GM06990 (cell line): ENCODE measurements around the gene DNMT1.
A peak's percentile ranks its signal among the peaks of the same experiment; 100 is the strongest.

Experiments
- DNase-seq: peaks from one replicate; pipeline ENCODE4 v3.0.0-alpha.2; 2011; ENCODE audit not compliant: insufficient read length; ENCODE audit errors: extremely low read depth
- H3K27me3 ChIP-seq: replicated peaks from 2 replicates; pipeline ENCODE4 v1.6.0; 2011; ENCODE audit warnings: low read length; ENCODE audit not compliant: control insufficient read depth, insufficient read depth
- H3K36me3 ChIP-seq: 2 replicates; pipeline ENCODE4 v1.5.1; 2011; ENCODE audit warnings: low read length; ENCODE audit not compliant: control insufficient read depth, insufficient read depth
- H3K4me3 ChIP-seq: replicated peaks from 2 replicates; pipeline ENCODE4 v1.5.1; 2011; ENCODE audit warnings: low read depth, mild to moderate bottlenecking, control low read depth, low read length
- CTCF ChIP-seq: IDR thresholded peaks from 2 replicates; pipeline ENCODE4 v1.5.1; 2011; ENCODE audit warnings: low read length, control low read depth, mild to moderate bottlenecking, inconsistent platforms; ENCODE audit not compliant: insufficient read depth, poor library complexity, severe bottlenecking

Gene DNMT1

GRCh38 chr19:10105509-10106099 is 89.1 kb downstream of the DNMT1 start:
- Histone ChIP-seq H3K27me3 (no peaks in the 10 kb centered on the region), H3K4me3 (peak overlapping the region; percentile 56), H3K36me3 (peaks cover 28% of the 10 kb centered on the region)
- TF ChIP-seq CTCF: no peak
- no peak for DNase-seq

DNA sequence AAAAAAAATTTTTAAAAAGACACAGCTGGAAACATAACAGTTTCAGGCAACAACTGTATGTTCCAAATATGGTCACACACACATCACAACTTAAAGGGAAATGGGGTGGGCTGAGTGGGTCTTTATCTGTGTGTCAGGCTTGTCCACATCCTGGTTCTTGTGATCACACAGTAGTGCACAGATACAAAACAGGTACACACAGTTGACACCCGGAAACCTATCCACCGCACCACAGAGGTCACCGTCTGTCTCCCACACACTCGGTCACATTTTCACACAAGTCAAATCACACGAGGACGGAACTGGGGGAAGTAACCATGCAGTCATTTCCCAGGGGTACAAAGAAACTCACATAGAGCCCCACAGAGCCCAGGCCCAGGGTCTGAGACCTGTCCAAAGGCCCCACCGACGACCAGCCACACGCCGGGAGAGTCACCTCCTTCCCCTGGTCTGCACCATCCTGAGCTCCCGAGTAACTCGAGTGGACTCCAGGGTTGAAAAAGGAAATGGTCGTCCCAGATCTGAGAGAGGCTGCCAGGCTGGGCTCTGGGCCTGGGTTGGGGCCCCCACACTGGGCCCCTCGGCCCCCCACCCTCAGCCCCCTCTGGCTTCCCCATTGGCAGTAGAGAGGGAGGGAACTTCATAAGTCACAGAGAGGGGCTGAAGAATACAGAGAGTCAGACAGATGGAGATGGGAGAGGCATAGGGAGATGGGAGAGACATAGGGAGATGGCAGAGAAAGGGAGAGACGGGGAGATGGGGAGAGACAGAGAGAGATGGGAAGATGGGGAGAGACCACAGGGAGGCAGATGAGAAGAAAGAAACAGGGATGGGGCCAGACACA is 89.9 kb downstream of the DNMT1 start:
- Histone ChIP-seq H3K36me3 (peaks cover 20% of the 10 kb centered on the region), H3K4me3 (peak overlapping the region; percentile 56), H3K27me3 (no peaks in the 10 kb centered on the region)
- TF ChIP-seq CTCF: no peak
- DNase-seq: peak; percentile 86

- H3K27me3 ChIP-seq: no peaks in the 10 kb centered on the region
- peak overlapping the region; percentile 33 for H3K4me3 ChIP-seq
- DNase-seq: no peak
- TF ChIP-seq CTCF: no peak
- peaks cover 13% of the 10 kb centered on the region for H3K36me3 ChIP-seq
Observed at GRCh38 chr19:10104130-10104513, 90.6 kb downstream of the DNMT1 start.

- H3K36me3 ChIP-seq: peaks cover 6% of the 10 kb centered on the region
- TF ChIP-seq CTCF: no peak
- peak; percentile 88 for DNase-seq
- peak overlapping the region; percentile 57 for H3K4me3 ChIP-seq
- H3K27me3 ChIP-seq: no peaks in the 10 kb centered on the region
Observed at GRCh38 chr19:10102787-10103236, 91.9 kb downstream of the DNMT1 start.

DNA sequence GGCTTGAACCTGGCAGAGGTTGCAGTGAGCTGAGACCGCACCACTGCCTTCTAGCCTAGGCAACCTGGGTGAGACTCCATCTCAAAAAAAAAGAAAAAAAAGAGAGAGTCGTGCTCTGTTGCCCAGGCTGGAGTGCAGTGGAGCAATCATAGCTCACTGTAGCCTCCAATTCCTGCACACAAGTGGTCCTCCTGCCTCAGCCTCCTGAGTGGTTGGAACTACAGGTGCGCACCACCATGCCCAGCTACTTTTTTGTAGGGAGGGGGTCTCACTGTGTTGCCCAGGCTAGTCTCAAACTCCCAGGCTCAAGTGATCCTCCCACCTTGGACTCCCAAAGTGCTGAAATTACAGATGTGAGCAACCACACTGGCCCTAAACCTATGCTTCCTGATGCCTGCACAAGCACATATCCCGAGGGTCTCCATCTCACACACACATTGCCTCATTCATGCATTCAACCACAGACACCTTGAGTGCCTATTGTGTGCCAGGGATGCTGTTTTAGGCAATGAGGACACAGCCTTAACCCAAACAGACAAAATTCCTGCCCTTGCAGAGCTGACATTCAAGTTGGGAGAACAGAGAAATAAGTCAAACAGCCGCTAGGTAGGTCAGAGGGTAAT is 94.5 kb downstream of the DNMT1 start:
- H3K4me3 ChIP-seq: no peak overlapping the region
- H3K27me3 ChIP-seq: no peaks in the 10 kb centered on the region
- DNase-seq: no peak
- H3K36me3 ChIP-seq: no peaks in the 10 kb centered on the region
- no peak for TF ChIP-seq CTCF
